Measurements from ENCODE around the gene SPTB.

DNA sequence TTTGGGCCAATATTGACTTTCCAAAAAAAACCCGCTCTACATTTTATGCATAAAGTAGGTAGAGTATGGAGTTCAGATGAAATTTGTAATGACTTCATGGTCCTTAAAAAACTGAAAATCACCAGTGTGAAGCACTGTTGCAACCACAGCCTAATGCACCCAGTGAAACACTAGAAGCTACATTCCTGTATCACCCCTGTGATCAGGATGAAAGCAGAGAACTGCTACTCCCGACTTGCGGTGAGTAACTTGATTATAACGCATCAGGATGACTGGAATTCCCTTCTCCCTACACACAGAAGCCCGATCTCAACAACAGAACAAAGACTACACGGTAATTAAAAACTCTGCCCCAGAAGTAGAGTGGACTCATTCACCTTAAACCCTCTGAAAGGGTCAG, 33.8 kb downstream of the SPTB start:
- TF ChIP-seq, protein P1, sequence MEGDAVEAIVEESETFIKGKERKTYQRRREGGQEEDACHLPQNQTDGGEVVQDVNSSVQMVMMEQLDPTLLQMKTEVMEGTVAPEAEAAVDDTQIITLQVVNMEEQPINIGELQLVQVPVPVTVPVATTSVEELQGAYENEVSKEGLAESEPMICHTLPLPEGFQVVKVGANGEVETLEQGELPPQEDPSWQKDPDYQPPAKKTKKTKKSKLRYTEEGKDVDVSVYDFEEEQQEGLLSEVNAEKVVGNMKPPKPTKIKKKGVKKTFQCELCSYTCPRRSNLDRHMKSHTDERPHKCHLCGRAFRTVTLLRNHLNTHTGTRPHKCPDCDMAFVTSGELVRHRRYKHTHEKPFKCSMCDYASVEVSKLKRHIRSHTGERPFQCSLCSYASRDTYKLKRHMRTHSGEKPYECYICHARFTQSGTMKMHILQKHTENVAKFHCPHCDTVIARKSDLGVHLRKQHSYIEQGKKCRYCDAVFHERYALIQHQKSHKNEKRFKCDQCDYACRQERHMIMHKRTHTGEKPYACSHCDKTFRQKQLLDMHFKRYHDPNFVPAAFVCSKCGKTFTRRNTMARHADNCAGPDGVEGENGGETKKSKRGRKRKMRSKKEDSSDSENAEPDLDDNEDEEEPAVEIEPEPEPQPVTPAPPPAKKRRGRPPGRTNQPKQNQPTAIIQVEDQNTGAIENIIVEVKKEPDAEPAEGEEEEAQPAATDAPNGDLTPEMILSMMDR (IDR thresholded peaks at IDR 0.05) = no peak
- TF ChIP-seq ZFX (IDR thresholded peaks at IDR 0.05; ENCODE audit: borderline replicate concordance) = no peak
